C4-2B (cell line): ENCODE results near the gene SCNN1G.

ENCODE experiments used
- H3K27ac ChIP-seq: fragments of 450-650 bp; 2 replicates; pipeline ENCODE4 v1.5.1; 2017
- CTCF ChIP-seq: fragments of 450-650 bp; conservative IDR thresholded peaks from 2 replicates; pipeline ENCODE4 v1.5.1; 2017; ENCODE audit warnings: mild to moderate bottlenecking
- ZFX ChIP-seq: fragments of 450-650 bp; IDR thresholded peaks from 2 replicates; pipeline ENCODE4 v1.6.1; 2017

The SCNN1G gene

DNA sequence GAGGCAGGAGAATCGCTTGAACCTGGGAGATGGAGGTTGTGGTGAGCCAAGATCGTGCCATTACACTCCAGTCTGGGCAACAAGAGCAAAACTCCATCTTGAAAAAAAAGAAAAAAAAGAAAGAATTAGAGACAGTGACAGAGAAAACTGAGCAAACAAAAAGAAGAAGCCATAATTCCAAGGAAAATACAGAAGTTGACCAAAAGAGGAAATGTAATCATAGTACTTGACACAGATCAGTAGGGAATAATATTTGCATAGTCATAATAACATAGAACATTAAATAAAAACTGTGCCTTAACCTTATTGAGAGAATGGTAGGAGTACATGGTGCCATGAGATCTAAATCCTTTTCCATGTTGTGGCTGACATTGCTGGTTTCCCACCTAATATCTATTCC, 18.6 kb upstream of the SCNN1G start:
- TF ChIP-seq CTCF (no peak), ZFX (no peak)
- H3K27ac ChIP-seq = no peak overlapping the region

- H3K27ac ChIP-seq = no peak overlapping the region
- TF ChIP-seq ZFX (no peak), CTCF (no peak)
These were observed 17.8 kb upstream of the SCNN1G start for GRCh38 chr16:23164736-23165135.

- no peak for TF ChIP-seq ZFX
- no peak for TF ChIP-seq CTCF
- no peak overlapping the region for H3K27ac ChIP-seq
These were observed 10.0 kb upstream of the SCNN1G start for GRCh38 chr16:23172583-23172982.

DNA sequence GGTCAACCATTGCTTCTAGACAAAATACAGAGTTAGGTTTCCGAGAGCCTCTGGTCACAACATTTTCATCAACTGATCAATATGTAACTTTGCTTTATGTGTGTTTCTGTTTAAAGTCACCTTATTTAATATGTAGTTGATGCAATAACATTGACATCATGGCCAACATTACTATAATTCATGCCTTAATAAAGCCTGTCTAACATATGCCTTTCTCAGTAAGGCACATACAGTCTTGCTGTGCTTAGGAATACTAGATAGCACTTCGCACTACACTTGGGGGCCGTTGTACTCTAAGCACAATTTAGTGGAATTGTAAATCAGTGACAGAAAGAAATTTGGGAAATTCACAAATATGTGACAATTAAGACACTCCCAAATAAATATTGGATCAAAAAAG, 9.6 kb upstream of the SCNN1G start:
- TF ChIP-seq ZFX = no peak
- no peak for TF ChIP-seq CTCF

DNA sequence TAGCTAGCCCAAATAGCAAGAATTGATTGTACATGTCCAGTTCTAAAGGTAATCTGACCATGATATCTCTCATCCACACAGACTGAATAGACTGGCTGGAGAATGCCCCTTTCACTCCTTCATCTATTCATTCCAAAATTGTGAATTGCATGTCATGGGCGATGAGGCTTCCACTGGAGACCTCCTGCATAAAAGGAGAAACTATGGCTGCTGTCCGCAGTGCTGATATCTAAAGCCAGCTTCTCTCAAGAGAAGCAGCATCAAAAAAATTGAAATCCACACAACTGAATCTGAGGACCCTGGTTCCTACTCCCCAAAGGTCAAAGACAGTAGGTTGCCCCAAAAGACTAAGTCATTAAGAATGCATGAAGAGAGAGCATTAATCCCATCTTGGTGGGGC, 7.9 kb upstream of the SCNN1G start:
- H3K27ac ChIP-seq = no peak overlapping the region
- TF ChIP-seq ZFX = no peak
- TF ChIP-seq CTCF = no peak

More for the DNA sequence above, 9.6 kb upstream of the SCNN1G start:
- H3K27ac ChIP-seq = no peak overlapping the region

GRCh38 chr16:23175651-23176050, 6.9 kb upstream of the SCNN1G start:
- TF ChIP-seq ZFX = no peak
- no peak for TF ChIP-seq CTCF
- H3K27ac ChIP-seq = no peak overlapping the region

DNA sequence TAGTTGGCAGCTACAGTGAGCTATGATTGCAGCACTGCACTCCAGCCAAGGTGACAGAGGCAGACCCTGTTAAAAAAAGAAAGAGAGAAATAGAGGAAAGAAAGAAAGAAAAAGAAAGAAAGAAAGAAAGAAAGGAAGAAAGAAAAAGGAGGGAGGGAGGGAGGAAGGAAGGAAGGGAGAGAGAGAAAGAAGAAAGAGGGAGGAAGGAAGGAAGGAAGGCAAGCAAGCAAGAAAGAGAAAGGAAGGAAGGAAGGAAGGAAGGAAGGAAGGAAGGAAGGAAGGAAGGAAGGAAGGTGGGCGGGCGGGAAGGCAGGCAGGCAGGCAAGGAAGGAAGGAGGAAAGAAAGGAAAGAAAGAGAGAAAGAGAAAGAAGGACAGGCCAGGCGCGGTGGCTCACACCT, 1.0 kb upstream of the SCNN1G start:
- TF ChIP-seq CTCF = no peak
- no peak for TF ChIP-seq ZFX

More for the DNA sequence above, 1.0 kb upstream of the SCNN1G start:
- H3K27ac ChIP-seq = no peak overlapping the region
